Measurements from ENCODE around the gene DNAH14. TPM values are rescaled to one million over a fixed set of nuclear protein-coding genes. Genes with fewer than 3 reads are reported as not detected.
A peak's percentile ranks its signal among the peaks of the same experiment; 100 is the strongest.

Gene DNAH14
- total RNA-seq, 4 donors from 2014 or later: 4.1 to 84.0 (median 11.4) TPM

DNA sequence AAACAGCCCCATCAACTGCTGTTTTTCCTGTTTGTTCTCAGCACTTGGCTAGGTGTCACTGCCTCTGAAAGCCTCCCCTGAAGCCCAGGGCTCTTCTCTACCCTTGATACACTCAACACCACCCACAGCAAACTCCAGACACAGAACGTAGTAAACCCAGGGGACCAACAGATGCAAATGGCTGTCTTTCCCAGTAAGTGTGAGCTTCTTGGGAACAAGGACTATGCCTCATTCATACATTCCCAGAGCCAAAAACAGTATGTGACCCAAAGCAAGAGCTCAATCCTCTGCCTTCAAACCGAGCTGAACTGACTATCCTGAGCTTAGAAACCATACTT, 494.0 kb downstream of the DNAH14 start:
- WGBS, 2 donors (ENCODE audit: low coverage in 1 of 2): 38 to 50% methylated on average over 2 of the region's 2 CpGs
- H3K36me3 ChIP-seq: peaks cover 0 to 17% (median 8%) of the 10 kb centered on the region in 4 donors
- peak overlapping the region in 1 of 4 donors; percentile 12 for H3K4me3 ChIP-seq
- intact Hi-C loops (cut with DNase I; ENCODE audit: low total_unique reads) (no loop called here), in situ Hi-C loops (cut with MboI; ENCODE audit: low pct_ligation_motif_present in 1 of 4, low pct_unique_long_range_greater_than_20kb in 1 of 4, low sequenced_read_pairs in 3 of 4) (no loop called here)
- H3K4me1 ChIP-seq: peaks cover 28 to 61% (median 49%) of the 10 kb centered on the region in 4 donors
- H3K9me3 ChIP-seq: no peaks in the 10 kb centered on the region
- H3K27ac ChIP-seq: peak overlapping the region; percentile 94 to 99 (median 98)
- H3K27me3 ChIP-seq: no peaks in the 10 kb centered on the region
- no peak for DNase-seq
- TF ChIP-seq POLR2AphosphoS5 (IDR thresholded peaks at IDR 0.05): no peak
- TF ChIP-seq, protein P1, sequence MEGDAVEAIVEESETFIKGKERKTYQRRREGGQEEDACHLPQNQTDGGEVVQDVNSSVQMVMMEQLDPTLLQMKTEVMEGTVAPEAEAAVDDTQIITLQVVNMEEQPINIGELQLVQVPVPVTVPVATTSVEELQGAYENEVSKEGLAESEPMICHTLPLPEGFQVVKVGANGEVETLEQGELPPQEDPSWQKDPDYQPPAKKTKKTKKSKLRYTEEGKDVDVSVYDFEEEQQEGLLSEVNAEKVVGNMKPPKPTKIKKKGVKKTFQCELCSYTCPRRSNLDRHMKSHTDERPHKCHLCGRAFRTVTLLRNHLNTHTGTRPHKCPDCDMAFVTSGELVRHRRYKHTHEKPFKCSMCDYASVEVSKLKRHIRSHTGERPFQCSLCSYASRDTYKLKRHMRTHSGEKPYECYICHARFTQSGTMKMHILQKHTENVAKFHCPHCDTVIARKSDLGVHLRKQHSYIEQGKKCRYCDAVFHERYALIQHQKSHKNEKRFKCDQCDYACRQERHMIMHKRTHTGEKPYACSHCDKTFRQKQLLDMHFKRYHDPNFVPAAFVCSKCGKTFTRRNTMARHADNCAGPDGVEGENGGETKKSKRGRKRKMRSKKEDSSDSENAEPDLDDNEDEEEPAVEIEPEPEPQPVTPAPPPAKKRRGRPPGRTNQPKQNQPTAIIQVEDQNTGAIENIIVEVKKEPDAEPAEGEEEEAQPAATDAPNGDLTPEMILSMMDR (IDR thresholded peaks at IDR 0.05): no peak
- TF ChIP-seq POLR2A (IDR thresholded peaks at IDR 0.05): no peak
- no peak for TF ChIP-seq EP300 (IDR thresholded peaks at IDR 0.05; ENCODE audit: low read depth)

DNA sequence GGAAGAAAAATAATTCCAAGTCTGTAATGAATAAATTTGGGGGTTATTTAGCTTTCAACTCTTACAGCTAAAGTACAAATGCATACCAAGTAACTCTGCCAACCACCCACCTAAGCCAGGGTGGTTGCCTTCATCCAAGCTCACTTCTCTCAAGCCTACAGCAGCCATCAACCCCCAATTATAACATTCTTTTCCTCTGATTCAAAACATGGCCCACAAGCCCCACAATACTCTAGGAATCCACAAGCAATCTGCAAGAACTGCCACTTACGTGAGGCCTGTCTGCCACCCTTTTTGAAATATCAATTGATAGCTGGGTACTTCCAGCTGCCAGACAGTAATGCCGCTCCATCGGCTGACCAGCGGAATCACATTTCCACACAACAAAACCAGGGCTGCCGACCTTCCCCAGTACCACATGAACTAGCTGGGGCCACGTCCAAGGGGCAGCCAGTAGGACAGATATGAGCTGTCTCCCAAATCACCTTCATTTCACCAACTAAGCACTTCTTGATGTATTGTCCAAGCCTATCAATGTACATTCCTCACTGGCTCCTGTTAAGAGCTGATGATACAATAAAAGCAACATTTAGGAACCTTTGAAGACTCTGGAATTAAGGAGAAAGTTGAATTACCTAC, 495.2 kb downstream of the DNAH14 start:
- H3K27ac ChIP-seq: peak overlapping the region; percentile 94 to 99 (median 98)
- H3K4me1 ChIP-seq: peaks cover 28 to 59% (median 48%) of the 10 kb centered on the region in 4 donors
- intact Hi-C loops (cut with DNase I; ENCODE audit: low total_unique reads): no loop called here

DNA sequence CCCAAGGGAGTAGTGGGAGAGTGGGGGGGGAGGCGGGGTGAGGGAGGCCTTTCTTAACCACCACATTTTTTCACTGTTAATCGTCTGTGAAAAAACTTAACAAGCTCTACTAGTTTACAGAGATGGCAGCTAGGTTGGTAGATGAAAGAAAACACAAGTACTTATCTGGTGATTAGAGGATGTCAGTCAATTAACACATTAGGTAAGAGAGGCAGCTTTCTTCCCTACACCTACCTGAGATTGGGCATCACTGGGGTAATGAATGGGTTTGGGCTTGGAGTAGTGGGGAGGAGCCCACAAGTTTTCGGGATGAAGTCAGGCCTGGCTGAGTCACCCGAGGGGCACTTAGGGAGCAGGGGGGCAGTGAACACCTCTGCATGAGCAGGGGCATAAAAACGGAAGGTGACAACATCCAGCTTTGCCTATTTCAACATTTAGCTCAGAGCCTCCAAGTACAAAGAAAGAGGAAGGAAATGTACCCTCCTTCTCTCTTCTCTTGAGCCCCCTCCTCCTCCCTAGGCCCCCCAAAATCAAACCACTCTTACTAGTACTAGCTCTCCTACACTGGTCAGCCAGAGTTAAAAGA, 495.8 kb downstream of the DNAH14 start:
- H3K9me3 ChIP-seq: no peaks in the 10 kb centered on the region
- intact Hi-C loops (cut with DNase I; ENCODE audit: low total_unique reads): no loop called here
- in situ Hi-C loops (cut with MboI; ENCODE audit: low pct_ligation_motif_present in 1 of 4, low pct_unique_long_range_greater_than_20kb in 1 of 4, low sequenced_read_pairs in 3 of 4): no loop called here
- no peak for DNase-seq
- peak overlapping the region in 3 of 4 donors; percentile 84 to 95 (median 94) for H3K4me3 ChIP-seq
- peaks cover 28 to 59% (median 48%) of the 10 kb centered on the region in 4 donors for H3K4me1 ChIP-seq
- no peaks in the 10 kb centered on the region for H3K27me3 ChIP-seq
- TF ChIP-seq, protein P1 (IDR thresholded peaks at IDR 0.05): no peak
- TF ChIP-seq POLR2AphosphoS5 (IDR thresholded peaks at IDR 0.05) (peak in 1 of 3 donors; percentile 35), POLR2A (IDR thresholded peaks at IDR 0.05) (no peak), EP300 (IDR thresholded peaks at IDR 0.05; ENCODE audit: low read depth) (no peak)
- 5 to 37% methylated on average over 3 to 5 of the region's 5 CpGs for WGBS, 2 donors (ENCODE audit: low coverage in 1 of 2)
- H3K36me3 ChIP-seq: peaks cover 0 to 4% (median under 1%) of the 10 kb centered on the region in 4 donors
- H3K27ac ChIP-seq: peak overlapping the region; percentile 94 to 99 (median 98)

More for the DNA sequence above, 495.2 kb downstream of the DNAH14 start:
- TF ChIP-seq POLR2A (IDR thresholded peaks at IDR 0.05) (no peak), POLR2AphosphoS5 (IDR thresholded peaks at IDR 0.05) (no peak), EP300 (IDR thresholded peaks at IDR 0.05; ENCODE audit: low read depth) (no peak)
- TF ChIP-seq, protein P1 (IDR thresholded peaks at IDR 0.05): no peak
- Histone ChIP-seq H3K4me3 (no peak overlapping the region), H3K27me3 (no peaks in the 10 kb centered on the region), H3K36me3 (peaks cover 0 to 6% (median 3%) of the 10 kb centered on the region in 4 donors), H3K9me3 (no peaks in the 10 kb centered on the region)
- 77 to 79% methylated on average over 4 to 6 of the region's 6 CpGs for WGBS, 2 donors (ENCODE audit: low coverage in 1 of 2)
- DNase-seq: no peak
- in situ Hi-C loops (cut with MboI; ENCODE audit: low pct_ligation_motif_present in 1 of 4, low pct_unique_long_range_greater_than_20kb in 1 of 4, low sequenced_read_pairs in 3 of 4): no loop called here

DNA sequence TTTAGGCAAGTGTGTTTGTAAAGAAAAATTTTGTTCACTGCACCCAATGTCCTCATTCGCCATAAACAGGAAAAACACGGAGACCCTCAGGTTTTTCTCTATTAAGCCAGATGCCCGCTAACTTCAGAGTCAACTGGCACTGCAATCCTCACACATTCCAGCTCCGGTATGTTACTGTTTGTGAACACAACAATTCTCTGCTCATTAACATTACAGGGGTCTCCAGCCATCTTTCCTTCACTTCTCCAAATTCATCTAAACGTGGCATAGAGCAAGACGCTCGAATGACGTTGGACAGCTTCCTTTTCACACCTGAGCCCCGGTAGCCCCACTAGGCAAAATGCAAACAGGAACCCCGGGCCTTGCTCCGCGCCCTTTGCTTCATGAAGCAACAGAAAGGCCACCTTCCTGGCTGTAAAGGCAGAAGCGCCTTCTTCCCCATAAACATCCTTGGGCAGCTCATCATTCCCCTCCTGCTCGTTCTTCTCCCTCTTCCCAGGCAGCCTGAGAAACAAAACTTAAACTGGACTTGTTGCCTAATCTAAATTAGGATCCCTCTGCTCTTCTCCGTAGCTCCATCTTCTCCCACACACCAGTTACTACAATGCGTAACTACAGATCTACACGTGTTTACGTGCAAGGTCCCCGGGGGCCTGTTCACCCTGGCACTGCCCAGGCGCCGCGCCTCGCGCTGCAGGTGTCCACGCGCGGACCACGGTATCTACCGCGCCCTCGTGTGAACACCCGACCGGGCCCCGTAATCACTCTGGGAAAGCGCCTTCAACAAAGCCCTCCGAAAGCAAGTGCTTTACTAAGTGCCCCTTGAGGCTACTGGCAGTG, 497.1 kb downstream of the DNAH14 start:
- in situ Hi-C loops (cut with MboI; ENCODE audit: low pct_ligation_motif_present in 1 of 4, low pct_unique_long_range_greater_than_20kb in 1 of 4, low sequenced_read_pairs in 3 of 4): no loop called here
- DNase-seq: peak; percentile 53
- intact Hi-C loops (cut with DNase I; ENCODE audit: low total_unique reads): no loop called here

More for the DNA sequence above, 497.1 kb downstream of the DNAH14 start:
- no peaks in the 10 kb centered on the region for H3K9me3 ChIP-seq
- no peaks in the 10 kb centered on the region for H3K27me3 ChIP-seq
- H3K36me3 ChIP-seq: no peaks in the 10 kb centered on the region
- peak; percentile 26 for TF ChIP-seq POLR2A (IDR thresholded peaks at IDR 0.05)
- TF ChIP-seq, protein P1 (IDR thresholded peaks at IDR 0.05): no peak
- peak overlapping the region; percentile 94 to 99 (median 98) for H3K27ac ChIP-seq
- 2 to 7% methylated on average over 15 to 36 of the region's 36 CpGs for WGBS, 2 donors (ENCODE audit: low coverage in 1 of 2)
- H3K4me3 ChIP-seq: peak overlapping the region; percentile 84 to 96 (median 94)
- peaks cover 28 to 54% (median 48%) of the 10 kb centered on the region in 4 donors for H3K4me1 ChIP-seq
